ENCODE data around the gene BLOC1S4. TPM values are rescaled to one million over a fixed set of nuclear protein-coding genes. Genes with fewer than 3 reads are reported as not detected.

Gene BLOC1S4
- total RNA-seq, 1 donor from 2014 or later: 14.2 TPM

- no peak overlapping the region for H3K4me3 ChIP-seq (ENCODE audit: low read depth, low read length)
- no peaks in the 10 kb centered on the region for H3K27me3 ChIP-seq (ENCODE audit: control insufficient read depth, insufficient read depth, low read length)
- TF ChIP-seq CTCF (IDR thresholded peaks at IDR 0.05; ENCODE audit: insufficient read depth, low read length, severe bottlenecking): no peak
- DNase-seq (ENCODE audit: low read depth) (no peak), FAIRE-seq (no peak)
- no peaks in the 10 kb centered on the region for H3K36me3 ChIP-seq (ENCODE audit: control insufficient read depth, insufficient read depth, low read length)
Measured at GRCh38 chr4:6682862-6683590, 32.9 kb upstream of the BLOC1S4 start.

GRCh38 chr4:6684656-6685055 lies 31.3 kb upstream of the BLOC1S4 start:
- DNase-seq (ENCODE audit: low read depth) (no peak), FAIRE-seq (no peak)
- H3K27me3 ChIP-seq (ENCODE audit: control insufficient read depth, insufficient read depth, low read length): no peaks in the 10 kb centered on the region
- TF ChIP-seq CTCF (IDR thresholded peaks at IDR 0.05; ENCODE audit: insufficient read depth, low read length, severe bottlenecking): no peak
- H3K4me3 ChIP-seq (ENCODE audit: low read depth, low read length): no peak overlapping the region
- no peaks in the 10 kb centered on the region for H3K36me3 ChIP-seq (ENCODE audit: control insufficient read depth, insufficient read depth, low read length)

GRCh38 chr4:6686104-6686787 lies 29.7 kb upstream of the BLOC1S4 start:
- TF ChIP-seq CTCF (IDR thresholded peaks at IDR 0.05; ENCODE audit: insufficient read depth, low read length, severe bottlenecking): no peak
- Histone ChIP-seq H3K4me3 (ENCODE audit: low read depth, low read length) (no peak overlapping the region), H3K36me3 (ENCODE audit: control insufficient read depth, insufficient read depth, low read length) (no peaks in the 10 kb centered on the region), H3K27me3 (ENCODE audit: control insufficient read depth, insufficient read depth, low read length) (no peaks in the 10 kb centered on the region)
- DNase-seq (ENCODE audit: low read depth) (no peak), FAIRE-seq (no peak)

GRCh38 chr4:6687947-6688878 lies 27.8 kb upstream of the BLOC1S4 start:
- FAIRE-seq (peak; percentile 43), DNase-seq (ENCODE audit: low read depth) (no peak)
- H3K4me3 ChIP-seq (ENCODE audit: low read depth, low read length): no peak overlapping the region
- no peaks in the 10 kb centered on the region for H3K36me3 ChIP-seq (ENCODE audit: control insufficient read depth, insufficient read depth, low read length)
- no peaks in the 10 kb centered on the region for H3K27me3 ChIP-seq (ENCODE audit: control insufficient read depth, insufficient read depth, low read length)
- peak; percentile 41 for TF ChIP-seq CTCF (IDR thresholded peaks at IDR 0.05; ENCODE audit: insufficient read depth, low read length, severe bottlenecking)

GRCh38 chr4:6688879-6689505 lies 27.0 kb upstream of the BLOC1S4 start:
- peak; percentile 25 for TF ChIP-seq CTCF (IDR thresholded peaks at IDR 0.05; ENCODE audit: insufficient read depth, low read length, severe bottlenecking)
- H3K27me3 ChIP-seq (ENCODE audit: control insufficient read depth, insufficient read depth, low read length): no peaks in the 10 kb centered on the region
- DNase-seq (ENCODE audit: low read depth): peak; percentile 91
- peak; percentile 97 for FAIRE-seq
- no peaks in the 10 kb centered on the region for H3K36me3 ChIP-seq (ENCODE audit: control insufficient read depth, insufficient read depth, low read length)
- no peak overlapping the region for H3K4me3 ChIP-seq (ENCODE audit: low read depth, low read length)
